Natural killer cell (primary cell): ENCODE data around the gene RENBP. TPM values are rescaled to one million over a fixed set of nuclear protein-coding genes. Genes with fewer than 3 reads are reported as not detected.

Experiments used
- ATAC-seq, 3 donors: fragments of 150-1000 bp in 2 of 3; fragments of 200-7000 bp in 1 of 3; cut with Tn5 transposase; 1 replicate in 1 of 3; 2 replicates in 2 of 3; pipeline ENCODE4 v1.10.0; 2021; ENCODE audit warnings: mild to moderate bottlenecking in 2 of 3, moderate library complexity in 2 of 3
- DNase-seq, 2 donors: peaks; one replicate each; pipeline versions ENCODE4 v3.0.0 to v3.0.0-alpha.2; 2013 to 2021; ENCODE audit warnings: mixed read lengths in 1 of 2
- H3K27ac ChIP-seq: one replicate; pipeline ENCODE4 v1.5.1; 2013; ENCODE audit warnings: mild to moderate bottlenecking, low read length
- H3K27me3 ChIP-seq: one replicate; pipeline ENCODE4 v1.6.1; 2013; ENCODE audit warnings: low read length; ENCODE audit not compliant: control insufficient read depth, insufficient read depth
- H3K36me3 ChIP-seq: one replicate; pipeline ENCODE4 v1.6.1; 2013; ENCODE audit warnings: low read length; ENCODE audit not compliant: control insufficient read depth, insufficient read depth
- H3K4me1 ChIP-seq: one replicate; pipeline ENCODE4 v1.6.1; 2013; ENCODE audit warnings: low read length; ENCODE audit not compliant: control insufficient read depth, insufficient read depth
- H3K4me3 ChIP-seq: one replicate; pipeline ENCODE4 v1.5.1; 2013; ENCODE audit warnings: low read length
- H3K9me3 ChIP-seq: one replicate; pipeline ENCODE4 v1.6.1; 2013; ENCODE audit warnings: low read length; ENCODE audit not compliant: control insufficient read depth, insufficient read depth
- H3K27ac Mint-ChIP-seq, 2 donors: one replicate each; pipeline ENCODE4 v1.8.0; 2022; ENCODE audit warnings: mild to moderate bottlenecking in 2 of 2, mixed read lengths in 2 of 2, moderate library complexity in 1 of 2
- H3K27me3 Mint-ChIP-seq, 2 donors: one replicate each; pipeline ENCODE4 v1.8.0; 2022; ENCODE audit warnings: low read depth in 2 of 2, mixed read lengths in 2 of 2
- H3K36me3 Mint-ChIP-seq: one replicate; pipeline ENCODE4 v1.8.0; 2022; ENCODE audit warnings: mixed read lengths
- H3K4me1 Mint-ChIP-seq, 2 donors: one replicate each; pipeline ENCODE4 v1.8.0; 2022; ENCODE audit warnings: mixed read lengths in 2 of 2
- H3K4me3 Mint-ChIP-seq: one replicate; pipeline ENCODE4 v1.8.0; 2022; ENCODE audit warnings: mild to moderate bottlenecking, moderate library complexity, mixed read lengths
- H3K9me3 Mint-ChIP-seq, 2 donors: one replicate each; pipeline ENCODE4 v1.8.0; 2022; ENCODE audit warnings: mixed read lengths in 2 of 2
- WGBS: methylation state at CpG from one replicate; pipeline ENCODE4 v1.1.7; 2013; ENCODE audit warnings: missing lambda C conversion rate; ENCODE audit not compliant: insufficient coverage; 5-methylcytosine and 5-hydroxymethylcytosine counted together
- intact Hi-C: fragments of 100-400 bp; cut with micrococcal nuclease; formaldehyde crosslinking; loops from one replicate; pipeline ENCODE4 v1.14.2; 2022
- total RNA-seq, 4 donors: library from RNA; stranded (reverse); fragments of 120-200 nt in 1 of 4; gene quantifications; one replicate each; pipeline versions ENCODE4 v1.2.3 to v1.2.4, GENCODE V29; 2013 to 2022
- TF ChIP-seq, protein P1 (sequence below): fragments of 200-600 bp; IDR thresholded peaks from one replicate; pipeline ENCODE4 v1.8.0; 2022; ENCODE audit warnings: antibody characterized with exemption

The RENBP gene
- total RNA-seq, 3 donors from 2014 or later (not counting 1 experiment from before 2014, with no cell fraction given): 14.3 to 17.1 (median 15.2) TPM

DNA sequence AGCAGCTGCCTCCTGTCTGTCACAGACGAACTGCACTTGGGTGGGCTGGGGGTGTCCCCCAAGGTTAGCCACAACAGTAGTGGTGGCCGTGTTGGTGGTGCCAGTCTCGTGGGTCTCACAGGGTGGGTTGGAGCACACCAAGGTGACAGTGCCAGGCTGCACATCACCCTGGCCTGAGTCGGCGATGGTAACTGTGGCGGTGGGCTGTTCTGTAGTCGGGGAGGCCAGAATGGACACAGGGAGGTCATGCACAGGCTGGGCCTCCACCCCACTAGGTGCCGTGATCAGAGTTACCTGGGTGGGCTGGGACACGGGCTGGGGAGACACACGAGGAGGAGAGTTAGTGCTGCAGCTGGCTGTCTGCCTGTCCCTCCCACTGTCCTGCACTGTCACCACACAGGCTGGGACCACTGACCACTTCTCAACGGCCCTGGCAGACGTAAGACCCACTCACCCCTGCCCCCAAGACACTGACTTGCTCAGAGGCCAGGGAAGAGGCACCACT is 10.8 kb upstream of the RENBP start:
- Histone ChIP-seq H3K27ac (no peak overlapping the region), H3K27me3 (no peaks in the 10 kb centered on the region), H3K4me1 (peaks cover 10% of the 10 kb centered on the region), H3K4me3 (no peak overlapping the region), H3K36me3 (peaks cover 90% of the 10 kb centered on the region), H3K9me3 (no peaks in the 10 kb centered on the region)
- H3K27me3 Mint-ChIP-seq: no peaks in the 10 kb centered on the region
- H3K4me1 Mint-ChIP-seq: no peaks in the 10 kb centered on the region
- intact Hi-C loops: no loop called here
- no peaks in the 10 kb centered on the region for H3K9me3 Mint-ChIP-seq
- no peaks in the 10 kb centered on the region for H3K36me3 Mint-ChIP-seq
- DNase-seq (no peak), ATAC-seq (no peak)
- 89% methylated on average over 10 of the region's 12 CpGs for WGBS
- no peak overlapping the region for H3K4me3 Mint-ChIP-seq
- no peak overlapping the region for H3K27ac Mint-ChIP-seq
- TF ChIP-seq, protein P1, sequence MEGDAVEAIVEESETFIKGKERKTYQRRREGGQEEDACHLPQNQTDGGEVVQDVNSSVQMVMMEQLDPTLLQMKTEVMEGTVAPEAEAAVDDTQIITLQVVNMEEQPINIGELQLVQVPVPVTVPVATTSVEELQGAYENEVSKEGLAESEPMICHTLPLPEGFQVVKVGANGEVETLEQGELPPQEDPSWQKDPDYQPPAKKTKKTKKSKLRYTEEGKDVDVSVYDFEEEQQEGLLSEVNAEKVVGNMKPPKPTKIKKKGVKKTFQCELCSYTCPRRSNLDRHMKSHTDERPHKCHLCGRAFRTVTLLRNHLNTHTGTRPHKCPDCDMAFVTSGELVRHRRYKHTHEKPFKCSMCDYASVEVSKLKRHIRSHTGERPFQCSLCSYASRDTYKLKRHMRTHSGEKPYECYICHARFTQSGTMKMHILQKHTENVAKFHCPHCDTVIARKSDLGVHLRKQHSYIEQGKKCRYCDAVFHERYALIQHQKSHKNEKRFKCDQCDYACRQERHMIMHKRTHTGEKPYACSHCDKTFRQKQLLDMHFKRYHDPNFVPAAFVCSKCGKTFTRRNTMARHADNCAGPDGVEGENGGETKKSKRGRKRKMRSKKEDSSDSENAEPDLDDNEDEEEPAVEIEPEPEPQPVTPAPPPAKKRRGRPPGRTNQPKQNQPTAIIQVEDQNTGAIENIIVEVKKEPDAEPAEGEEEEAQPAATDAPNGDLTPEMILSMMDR: no peak

DNA sequence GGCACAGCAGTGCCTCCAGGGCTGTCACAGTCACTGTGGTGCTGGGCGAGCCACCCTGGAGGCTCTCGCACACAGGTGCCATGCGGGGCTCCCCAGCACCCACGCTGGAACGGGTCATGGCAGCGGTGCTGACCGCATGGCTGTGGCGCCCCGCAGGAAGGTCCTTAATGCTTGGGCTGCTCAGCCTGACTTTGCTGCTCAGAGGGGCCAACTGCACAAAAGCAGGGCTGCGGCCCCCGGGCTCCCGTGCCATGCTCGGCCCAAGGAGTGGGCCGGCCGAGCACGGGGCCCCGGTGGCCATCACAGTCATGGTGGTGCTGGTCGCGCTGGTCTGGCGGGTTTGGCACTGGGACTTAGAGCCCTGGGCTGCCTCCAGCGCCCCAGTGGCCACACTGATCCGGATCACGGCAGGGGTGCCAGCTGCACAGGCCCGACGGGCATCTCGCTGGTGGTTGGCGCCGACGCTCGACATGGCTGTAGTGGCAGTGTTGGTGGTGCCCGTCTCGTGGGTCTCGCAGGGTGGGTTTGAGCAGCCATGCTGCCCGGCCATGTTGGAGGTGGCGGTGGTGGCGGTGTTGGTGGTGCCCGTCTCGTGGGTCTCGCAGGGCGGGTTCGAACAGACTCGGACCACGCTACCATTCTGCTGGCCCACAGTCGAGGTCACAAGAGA is 10.2 kb upstream of the RENBP start:
- Histone ChIP-seq H3K27ac (no peak overlapping the region), H3K27me3 (no peaks in the 10 kb centered on the region), H3K36me3 (peaks cover 90% of the 10 kb centered on the region), H3K4me3 (no peak overlapping the region), H3K9me3 (no peaks in the 10 kb centered on the region), H3K4me1 (peaks cover 13% of the 10 kb centered on the region)
- Mint-ChIP-seq H3K27me3 (no peaks in the 10 kb centered on the region), H3K4me1 (no peaks in the 10 kb centered on the region), H3K4me3 (no peak overlapping the region), H3K9me3 (no peaks in the 10 kb centered on the region), H3K27ac (no peak overlapping the region), H3K36me3 (no peaks in the 10 kb centered on the region)
- DNase-seq (no peak), ATAC-seq (no peak)
- WGBS: 94% methylated on average over 38 of the region's 44 CpGs
- TF ChIP-seq, protein P1: no peak
- intact Hi-C loops: no loop called here

DNA sequence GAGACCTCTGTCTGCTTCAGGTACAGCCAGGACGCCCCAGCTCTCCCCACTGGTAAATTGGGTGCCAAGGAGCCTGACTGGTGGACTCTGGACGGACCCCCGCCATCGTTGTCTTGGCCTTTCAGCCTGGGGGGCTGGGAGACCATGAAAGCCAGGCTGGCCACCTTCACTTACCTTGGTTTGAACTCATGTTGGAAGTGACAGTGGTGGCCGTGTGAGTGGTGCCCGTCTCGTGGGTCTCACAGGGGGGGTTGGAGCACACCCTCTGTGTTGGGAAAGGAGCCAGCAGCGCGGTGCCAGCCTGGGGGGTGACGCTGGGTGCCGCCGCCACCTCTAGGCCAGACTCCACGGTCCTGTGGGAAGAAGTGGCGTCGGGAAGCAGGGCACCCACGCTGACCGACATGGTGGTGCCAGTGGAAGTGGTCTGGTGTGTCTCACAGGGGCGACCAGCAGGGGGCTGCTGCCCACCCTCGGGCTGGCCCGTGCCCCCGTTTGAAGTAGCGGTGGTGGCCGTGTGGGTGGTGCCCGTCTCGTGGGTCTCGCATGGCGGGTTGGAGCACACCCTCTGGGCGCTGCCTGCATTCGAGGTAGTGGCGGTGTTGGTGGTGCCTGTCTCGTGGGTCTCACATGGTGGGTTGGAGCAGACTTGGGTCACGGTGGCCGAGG is 9.6 kb upstream of the RENBP start:
- ATAC-seq: no peak
- Histone ChIP-seq H3K36me3 (peaks cover 87% of the 10 kb centered on the region), H3K4me1 (peaks cover 20% of the 10 kb centered on the region), H3K4me3 (no peak overlapping the region), H3K27ac (no peak overlapping the region), H3K27me3 (no peaks in the 10 kb centered on the region), H3K9me3 (no peaks in the 10 kb centered on the region)
- intact Hi-C loops: loop anchor here (1.0 kb wide), 1 partner anchor 190 kb away; the partner anchor contains the start of gene PLXNB3
- Mint-ChIP-seq H3K27me3 (no peaks in the 10 kb centered on the region), H3K9me3 (no peaks in the 10 kb centered on the region), H3K4me1 (no peaks in the 10 kb centered on the region), H3K4me3 (no peak overlapping the region), H3K36me3 (no peaks in the 10 kb centered on the region), H3K27ac (no peak overlapping the region)
- TF ChIP-seq, protein P1: no peak
- no peak for DNase-seq
- 83% methylated on average over 33 of the region's 33 CpGs for WGBS
